HepG2 (cell line): ENCODE results near the gene TMEM200C. TPM values are rescaled to one million over a fixed set of nuclear protein-coding genes. Genes with fewer than 3 reads are reported as not detected.

Source experiments
- ATAC-seq: fragments of 200-7000 bp; cut with Tn5 transposase; 3 replicates; pipeline ENCODE4 v1.9.1; 2020; ENCODE audit warnings: mild to moderate bottlenecking, moderate library complexity
- BruUV-seq: library from RNA; stranded (reverse); fragments of 400-500 nt; replicated peaks from 2 replicates; lab custom pipeline; 2021; lab: Mats Ljungman, UMichigan
- CTCF ChIA-PET: fragments of 300-600 bp; formaldehyde crosslinking; extraction: SDS; loops from one replicate; lab custom pipeline; 2021; ENCODE audit warnings: low total read pairs, inconsistent platforms, low intra/inter-chr PET ratio; lab: Yijun Ruan, JAX
- POLR2A ChIA-PET: fragments of 350-600 bp; sonication (Branson Sonifier 250); formaldehyde crosslinking; loops from one replicate; lab custom pipeline; 2020; ENCODE audit warnings: antibody characterized with exemption, inconsistent platforms; lab: Yijun Ruan, JAX
- DNase-seq: peaks from one replicate; pipeline ENCODE4 v3.0.0-alpha.2; 2015; ENCODE audit warnings: low spot score
- FAIRE-seq: peaks from 3 replicates; lab custom pipeline; 2011; peaks lifted over from hg19 to GRCh38; lab: Jason Lieb, UNC
- H2AFZ ChIP-seq: one replicate; pipeline ENCODE4 v1.6.1; 2011; ENCODE audit warnings: low read length, inconsistent platforms
- H3K27ac ChIP-seq: fragments of 300-600 bp; 3 replicates; pipeline ENCODE4 v1.8.0; 2011; ENCODE audit warnings: mixed run types, mild to moderate bottlenecking, mixed read lengths, low read length, inconsistent platforms; ENCODE audit not compliant: insufficient read depth; ENCODE audit errors: extremely low read length
- H3K27me3 ChIP-seq, 2 experiments: fragments of 200-600 bp in 1 of 2; 2 replicates in 1 of 2; 3 replicates in 1 of 2; pipeline versions ENCODE4 v1.6.0 to v1.8.0; 2011; ENCODE audit warnings: low read length in 2 of 2, mild to moderate bottlenecking in 2 of 2, moderate library complexity in 2 of 2, inconsistent platforms in 1 of 2; ENCODE audit not compliant: insufficient read depth in 2 of 2, control insufficient read depth in 1 of 2
- H3K36me3 ChIP-seq, 2 experiments: fragments of 200-600 bp in 1 of 2; replicated peaks in 1 of 2; 2 replicates in 1 of 2; 3 replicates in 1 of 2; pipeline versions ENCODE4 v1.5.1 to v1.8.0; 2011; ENCODE audit warnings: low read length in 2 of 2, inconsistent platforms in 1 of 2; ENCODE audit not compliant: insufficient read depth in 2 of 2, control insufficient read depth in 1 of 2
- H3K4me1 ChIP-seq: 2 replicates; pipeline ENCODE4 v1.5.1; 2012; ENCODE audit warnings: low read length, inconsistent platforms; ENCODE audit not compliant: insufficient read depth
- H3K4me2 ChIP-seq: 2 replicates; pipeline ENCODE4 v1.6.0; 2011; ENCODE audit warnings: low read depth, low read length, inconsistent platforms
- H3K4me3 ChIP-seq, 3 experiments: fragments of 200-600 bp in 1 of 3; sonication (generic), shearing (Covaris generic) in 1 of 3; replicated peaks in 1 of 3; 2 replicates each; pipeline ENCODE4 v1.5.1; 2011 to 2016; ENCODE audit warnings: low read length in 3 of 3, inconsistent platforms in 2 of 3, low read depth in 2 of 3, mild to moderate bottlenecking in 2 of 3, control low read depth in 1 of 3, mixed read lengths in 1 of 3; ENCODE audit not compliant: insufficient read depth in 1 of 3
- H3K79me2 ChIP-seq: one replicate; pipeline ENCODE4 v1.6.1; 2011; ENCODE audit warnings: low read length, inconsistent platforms; ENCODE audit not compliant: insufficient read depth
- H3K9ac ChIP-seq: 2 replicates; pipeline ENCODE4 v1.6.0; 2011; ENCODE audit warnings: mild to moderate bottlenecking, low read depth, low read length, inconsistent platforms; ENCODE audit not compliant: insufficient read depth
- H3K9me3 ChIP-seq: 2 replicates; pipeline ENCODE4 v1.5.1; 2012; ENCODE audit warnings: mild to moderate bottlenecking, low read length
- H4K20me1 ChIP-seq: 2 replicates; pipeline ENCODE4 v1.6.0; 2011; ENCODE audit warnings: inconsistent platforms, mild to moderate bottlenecking, low read length, moderate library complexity; ENCODE audit not compliant: insufficient read depth
- CAMTA2 ChIP-seq: sonication (generic); formaldehyde crosslinking; IDR thresholded peaks from 2 replicates; pipeline ENCODE4 v1.4.0; 2020; ENCODE audit warnings: mild to moderate bottlenecking, missing genetic modification reagents, borderline replicate concordance
- ETV5 ChIP-seq: IDR thresholded peaks from 2 replicates; pipeline ENCODE4 v1.6.1; 2018; ENCODE audit warnings: missing biosample characterization, missing genetic modification reagents, inconsistent platforms, borderline replicate concordance
- NAIF1 ChIP-seq: sonication (generic); formaldehyde crosslinking; IDR thresholded peaks from 2 replicates; pipeline ENCODE4 v1.5.0; 2020; ENCODE audit warnings: mild to moderate bottlenecking, missing genetic modification reagents, borderline replicate concordance
- PRMT3 ChIP-seq: sonication (generic); formaldehyde crosslinking; IDR thresholded peaks from 2 replicates; pipeline ENCODE4 v1.8.1; 2022; ENCODE audit warnings: low read depth, mild to moderate bottlenecking, moderate library complexity, missing genetic modification reagents, borderline replicate concordance
- ZNF30 ChIP-seq: sonication (generic); formaldehyde crosslinking; IDR thresholded peaks from 2 replicates; pipeline ENCODE4 v1.5.0; 2020; ENCODE audit warnings: mild to moderate bottlenecking, missing genetic modification reagents
- ZNF7 ChIP-seq: IDR thresholded peaks from 2 replicates; pipeline ENCODE4 v1.6.1; 2016; ENCODE audit warnings: missing biosample characterization, missing genetic modification reagents
- ZNF777 ChIP-seq: sonication (generic); formaldehyde crosslinking; IDR thresholded peaks from 2 replicates; pipeline ENCODE4 v1.4.0; 2020; ENCODE audit warnings: missing genetic modification reagents
- ZNF781 ChIP-seq: sonication (generic); formaldehyde crosslinking; IDR thresholded peaks from 2 replicates; pipeline ENCODE4 v1.5.1; 2020; ENCODE audit warnings: borderline replicate concordance, mild to moderate bottlenecking, missing genetic modification reagents; ENCODE audit errors: not compliant biosample characterization
- in situ Hi-C: cut with HindIII; loops from 2 replicates; pipeline ENCODE4 v1.10.0; 2017; ENCODE audit warnings: low pct_unique_long_range_greater_than_20kb; ENCODE audit not compliant: extremely low pct_ligation_motif_present
- intact Hi-C: fragments of 100-400 bp; cut with micrococcal nuclease; formaldehyde crosslinking; loops from one replicate; pipeline ENCODE4 v1.10.0; 2022; ENCODE audit not compliant: unreplicated experiment
- polyA plus RNA-seq, 8 experiments: library from polyadenylated mRNA; depleted of rRNA in 3 of 8; stranded (reverse) in 7 of 8; unstranded in 1 of 8; fragments of >200 nt; fragmentation: Illumina TruSeq in 4 of 8; extraction: Trizol in 4 of 8; gene quantifications; 2 replicates each; pipeline versions ENCODE4 v1.2.1 to v1.2.3, GENCODE V29; 2011 to 2016; ENCODE audit warnings: low read depth in 4 of 8, missing spikeins in 1 of 8, mixed read lengths in 1 of 8; ENCODE audit not compliant: insufficient read depth in 1 of 8
- total RNA-seq, 5 experiments: library from RNA; depleted of rRNA; stranded (reverse); fragments of >200 nt; fragmentation: Illumina TruSeq; extraction: Trizol; gene quantifications; 2 replicates each; pipeline ENCODE4 v1.2.3, GENCODE V29; 2016; ENCODE audit warnings: low read depth in 1 of 5
- TF ChIP-seq, protein P1 (sequence below): sonication (generic); formaldehyde crosslinking; IDR thresholded peaks from 2 replicates; pipeline ENCODE4 v1.4.0; 2020; ENCODE audit warnings: missing genetic modification reagents
- TF ChIP-seq, protein P2 (sequence below): sonication (generic); formaldehyde crosslinking; IDR thresholded peaks from 2 replicates; pipeline ENCODE4 v1.5.1; 2020; ENCODE audit warnings: missing genetic modification reagents, mild to moderate bottlenecking, borderline replicate concordance

Gene TMEM200C
- total and polyA plus RNA-seq, 2 of the 13 experiments (the other 11 are each of a cell fraction or from before 2014, with no cell fraction given) = 0.04 TPM; not detected in 1

DNA sequence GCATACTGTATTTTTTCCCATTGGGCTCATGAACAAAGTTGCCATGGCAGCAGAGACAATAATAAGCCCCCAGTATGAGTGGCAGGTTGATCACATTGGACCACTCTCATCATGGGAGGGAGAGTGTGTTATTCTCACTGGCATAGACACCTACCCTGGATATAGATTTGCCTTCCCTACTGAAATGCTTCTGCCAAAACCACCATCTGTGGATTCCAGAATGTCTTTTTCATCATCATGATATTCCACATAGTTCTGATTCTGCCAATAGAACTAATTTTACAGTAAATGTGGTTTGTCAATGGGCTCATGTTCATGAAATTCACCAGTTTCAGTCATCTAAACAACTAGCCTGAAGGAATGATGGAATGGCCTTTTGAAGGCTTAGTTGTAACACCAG lies 18.4 kb downstream of the TMEM200C start:
- no peaks in the 10 kb centered on the region for H3K4me1 ChIP-seq
- DNase-seq (no peak), FAIRE-seq (no peak), ATAC-seq (no peak)
- ChIA-PET POLR2A (no interaction called here), CTCF (no interaction called here)
- H3K27ac ChIP-seq = no peak overlapping the region
- intact Hi-C loops = no loop called here
- TF ChIP-seq NAIF1 (CRISPR knock-in tag) (no peak), ZNF7 (no peak), PRMT3 (CRISPR knock-in tag) (no peak), ZNF777 (CRISPR knock-in tag) (no peak), ZNF30 (CRISPR knock-in tag) (no peak), ZNF781 (CRISPR knock-in tag) (no peak), CAMTA2 (CRISPR knock-in tag) (no peak), ETV5 (CRISPR knock-in tag) (no peak)
- TF ChIP-seq, protein P1, sequence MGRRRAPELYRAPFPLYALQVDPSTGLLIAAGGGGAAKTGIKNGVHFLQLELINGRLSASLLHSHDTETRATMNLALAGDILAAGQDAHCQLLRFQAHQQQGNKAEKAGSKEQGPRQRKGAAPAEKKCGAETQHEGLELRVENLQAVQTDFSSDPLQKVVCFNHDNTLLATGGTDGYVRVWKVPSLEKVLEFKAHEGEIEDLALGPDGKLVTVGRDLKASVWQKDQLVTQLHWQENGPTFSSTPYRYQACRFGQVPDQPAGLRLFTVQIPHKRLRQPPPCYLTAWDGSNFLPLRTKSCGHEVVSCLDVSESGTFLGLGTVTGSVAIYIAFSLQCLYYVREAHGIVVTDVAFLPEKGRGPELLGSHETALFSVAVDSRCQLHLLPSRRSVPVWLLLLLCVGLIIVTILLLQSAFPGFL (CRISPR knock-in tag) = no peak
- TF ChIP-seq, protein P2, sequence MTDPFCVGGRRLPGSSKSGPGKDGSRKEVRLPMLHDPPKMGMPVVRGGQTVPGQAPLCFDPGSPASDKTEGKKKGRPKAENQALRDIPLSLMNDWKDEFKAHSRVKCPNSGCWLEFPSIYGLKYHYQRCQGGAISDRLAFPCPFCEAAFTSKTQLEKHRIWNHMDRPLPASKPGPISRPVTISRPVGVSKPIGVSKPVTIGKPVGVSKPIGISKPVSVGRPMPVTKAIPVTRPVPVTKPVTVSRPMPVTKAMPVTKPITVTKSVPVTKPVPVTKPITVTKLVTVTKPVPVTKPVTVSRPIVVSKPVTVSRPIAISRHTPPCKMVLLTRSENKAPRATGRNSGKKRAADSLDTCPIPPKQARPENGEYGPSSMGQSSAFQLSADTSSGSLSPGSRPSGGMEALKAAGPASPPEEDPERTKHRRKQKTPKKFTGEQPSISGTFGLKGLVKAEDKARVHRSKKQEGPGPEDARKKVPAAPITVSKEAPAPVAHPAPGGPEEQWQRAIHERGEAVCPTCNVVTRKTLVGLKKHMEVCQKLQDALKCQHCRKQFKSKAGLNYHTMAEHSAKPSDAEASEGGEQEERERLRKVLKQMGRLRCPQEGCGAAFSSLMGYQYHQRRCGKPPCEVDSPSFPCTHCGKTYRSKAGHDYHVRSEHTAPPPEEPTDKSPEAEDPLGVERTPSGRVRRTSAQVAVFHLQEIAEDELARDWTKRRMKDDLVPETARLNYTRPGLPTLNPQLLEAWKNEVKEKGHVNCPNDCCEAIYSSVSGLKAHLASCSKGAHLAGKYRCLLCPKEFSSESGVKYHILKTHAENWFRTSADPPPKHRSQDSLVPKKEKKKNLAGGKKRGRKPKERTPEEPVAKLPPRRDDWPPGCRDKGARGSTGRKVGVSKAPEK = no peak
- H3K79me2 ChIP-seq = no peaks in the 10 kb centered on the region
- H4K20me1 ChIP-seq = 0 out of 2 replicates have a peak, but pooled peaks cover 3% of the 10 kb centered on the region
- in situ Hi-C loops = loop anchor here (10.0 to 25.0 kb wide), 3 partner anchors 608 to 1010 kb away; no protein-coding TSS in a partner anchor
- H3K4me3 ChIP-seq = no peak overlapping the region
- peaks cover 0 to 6% of the 10 kb centered on the region in 2 experiments; a peak in 2 of 5 replicates for H3K27me3 ChIP-seq
- no TSS peak for BruUV-seq
- no peak overlapping the region for H2AFZ ChIP-seq
- H3K9me3 ChIP-seq = no peaks in the 10 kb centered on the region
- H3K9ac ChIP-seq = no peak overlapping the region
- no peak overlapping the region for H3K4me2 ChIP-seq
- H3K36me3 ChIP-seq = no peaks in the 10 kb centered on the region
